MM.1S (cell line): ENCODE results near the gene SEPTIN5.

Experiments used
- DNase-seq: peaks from one replicate; pipeline ENCODE4 v3.0.0-alpha.2; 2015
- H2AFZ ChIP-seq: fragments of 300-600 bp; sonication (generic); 2 replicates; pipeline ENCODE4 v1.6.0; 2016; ENCODE audit warnings: antibody characterized with exemption, low read length
- H3F3A ChIP-seq: fragments of 300-600 bp; sonication (generic); 2 replicates; pipeline ENCODE4 v1.6.1; 2016; ENCODE audit warnings: mild to moderate bottlenecking, antibody characterized with exemption, low read length, moderate library complexity, mixed read lengths; ENCODE audit not compliant: insufficient read depth
- H3K27ac ChIP-seq: fragments of 300-600 bp; sonication (generic); 2 replicates; pipeline ENCODE4 v1.5.1; 2016; ENCODE audit warnings: mild to moderate bottlenecking, low read length
- H3K27me3 ChIP-seq: fragments of 300-600 bp; sonication (generic); replicated peaks from 2 replicates; pipeline ENCODE4 v1.6.0; 2016; ENCODE audit warnings: low read length; ENCODE audit not compliant: insufficient read depth
- H3K36me3 ChIP-seq: fragments of 300-600 bp; sonication (generic); replicated peaks from 2 replicates; pipeline ENCODE4 v1.6.1; 2016; ENCODE audit warnings: mild to moderate bottlenecking, low read length, mixed read lengths; ENCODE audit not compliant: insufficient read depth
- H3K4me1 ChIP-seq: fragments of 300-600 bp; sonication (generic); 2 replicates; pipeline ENCODE4 v1.6.1; 2016; ENCODE audit warnings: low read length, mixed read lengths
- H3K4me2 ChIP-seq: fragments of 300-600 bp; sonication (generic); 2 replicates; pipeline ENCODE4 v1.6.0; 2016; ENCODE audit warnings: low read depth, low read length
- H3K4me3 ChIP-seq: fragments of 300-600 bp; sonication (generic); 2 replicates; pipeline ENCODE4 v1.5.1; 2016; ENCODE audit warnings: low read length, mixed read lengths
- H3K79me2 ChIP-seq: fragments of 300-600 bp; sonication (generic); 2 replicates; pipeline ENCODE4 v1.6.1; 2016; ENCODE audit warnings: mixed run types, low read length, mixed read lengths
- H3K9ac ChIP-seq: fragments of 300-600 bp; sonication (generic); 2 replicates; pipeline ENCODE4 v1.6.1; 2016; ENCODE audit warnings: low read length, mixed read lengths
- H3K9me2 ChIP-seq: fragments of 300-600 bp; sonication (generic); replicated peaks from 2 replicates; pipeline ENCODE4 v1.6.1; 2016; ENCODE audit warnings: mild to moderate bottlenecking, low read length, mixed read lengths; ENCODE audit not compliant: insufficient read depth
- H3K9me3 ChIP-seq: fragments of 300-600 bp; sonication (generic); replicated peaks from 2 replicates; pipeline ENCODE4 v1.6.1; 2016; ENCODE audit warnings: mild to moderate bottlenecking, low read length, mixed read lengths; ENCODE audit not compliant: insufficient read depth
- H4K20me1 ChIP-seq: fragments of 300-600 bp; sonication (generic); 2 replicates; pipeline ENCODE4 v1.6.1; 2016; ENCODE audit warnings: mild to moderate bottlenecking, low read length, moderate library complexity, mixed read lengths; ENCODE audit not compliant: insufficient read depth
- EZH2 ChIP-seq: fragments of 300-600 bp; sonication (generic); optimal IDR thresholded peaks from 2 replicates; pipeline ENCODE3; 2017; ENCODE audit warnings: low read depth, mild to moderate bottlenecking, antibody characterized with exemption, low read length, mixed read lengths
- EZH2phosphoT487 ChIP-seq: fragments of 300-600 bp; sonication (generic); IDR thresholded peaks from 2 replicates; pipeline ENCODE4 v1.6.1; 2018; ENCODE audit warnings: antibody characterized with exemption, low read length
- TF ChIP-seq, protein P1 (sequence below): fragments of 300-600 bp; sonication (generic); IDR thresholded peaks from 2 replicates; pipeline ENCODE4 v1.5.1; 2016; ENCODE audit warnings: antibody characterized with exemption, low read length, mixed read lengths

Gene SEPTIN5

DNA sequence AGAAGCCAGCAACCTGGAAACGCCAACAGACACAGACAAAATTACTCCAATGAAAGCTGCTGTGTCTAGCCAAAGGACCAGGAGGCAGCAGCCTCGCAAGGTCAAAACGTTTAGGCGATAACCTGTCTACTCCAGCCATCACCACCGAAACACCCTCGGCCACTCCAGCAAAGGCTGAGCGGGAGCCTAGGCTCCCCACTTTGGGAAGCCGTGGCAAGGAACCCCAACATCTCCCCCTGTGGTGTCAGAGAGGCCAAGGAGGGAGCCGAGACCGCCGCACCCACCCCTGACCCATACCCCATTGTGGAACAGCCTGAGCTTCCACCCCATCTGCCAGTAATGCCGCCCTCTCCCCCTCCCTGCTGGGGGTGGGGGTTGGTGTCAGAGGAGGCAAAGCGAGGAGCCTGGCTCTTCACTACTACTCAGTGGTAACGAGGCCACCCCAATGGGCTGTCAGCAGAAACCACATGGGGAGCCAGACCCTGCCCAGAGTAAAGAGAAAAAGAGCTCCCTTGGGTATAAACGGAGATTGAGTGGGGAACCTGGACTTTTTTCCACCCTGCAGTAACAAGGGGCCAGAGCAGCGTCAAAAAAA is 33.9 kb upstream of the SEPTIN5 start:
- H3F3A ChIP-seq, result no peaks in the 10 kb centered on the region
- peaks cover 41% of the 10 kb centered on the region for H3K27me3 ChIP-seq
- H3K9me3 ChIP-seq, result no peaks in the 10 kb centered on the region
- no peak for DNase-seq
- no peaks in the 10 kb centered on the region for H3K36me3 ChIP-seq
- no peak overlapping the region for H2AFZ ChIP-seq
- no peaks in the 10 kb centered on the region for H3K79me2 ChIP-seq
- H3K4me2 ChIP-seq, result no peak overlapping the region
- TF ChIP-seq EZH2phosphoT487 (no peak), EZH2 (no peak)
- TF ChIP-seq, protein P1, sequence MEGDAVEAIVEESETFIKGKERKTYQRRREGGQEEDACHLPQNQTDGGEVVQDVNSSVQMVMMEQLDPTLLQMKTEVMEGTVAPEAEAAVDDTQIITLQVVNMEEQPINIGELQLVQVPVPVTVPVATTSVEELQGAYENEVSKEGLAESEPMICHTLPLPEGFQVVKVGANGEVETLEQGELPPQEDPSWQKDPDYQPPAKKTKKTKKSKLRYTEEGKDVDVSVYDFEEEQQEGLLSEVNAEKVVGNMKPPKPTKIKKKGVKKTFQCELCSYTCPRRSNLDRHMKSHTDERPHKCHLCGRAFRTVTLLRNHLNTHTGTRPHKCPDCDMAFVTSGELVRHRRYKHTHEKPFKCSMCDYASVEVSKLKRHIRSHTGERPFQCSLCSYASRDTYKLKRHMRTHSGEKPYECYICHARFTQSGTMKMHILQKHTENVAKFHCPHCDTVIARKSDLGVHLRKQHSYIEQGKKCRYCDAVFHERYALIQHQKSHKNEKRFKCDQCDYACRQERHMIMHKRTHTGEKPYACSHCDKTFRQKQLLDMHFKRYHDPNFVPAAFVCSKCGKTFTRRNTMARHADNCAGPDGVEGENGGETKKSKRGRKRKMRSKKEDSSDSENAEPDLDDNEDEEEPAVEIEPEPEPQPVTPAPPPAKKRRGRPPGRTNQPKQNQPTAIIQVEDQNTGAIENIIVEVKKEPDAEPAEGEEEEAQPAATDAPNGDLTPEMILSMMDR, result no peak
- no peaks in the 10 kb centered on the region for H4K20me1 ChIP-seq
- H3K4me3 ChIP-seq, result no peak overlapping the region
- H3K9me2 ChIP-seq, result no peaks in the 10 kb centered on the region
- H3K4me1 ChIP-seq, result no peaks in the 10 kb centered on the region
- no peak overlapping the region for H3K9ac ChIP-seq
- H3K27ac ChIP-seq, result no peak overlapping the region

DNA sequence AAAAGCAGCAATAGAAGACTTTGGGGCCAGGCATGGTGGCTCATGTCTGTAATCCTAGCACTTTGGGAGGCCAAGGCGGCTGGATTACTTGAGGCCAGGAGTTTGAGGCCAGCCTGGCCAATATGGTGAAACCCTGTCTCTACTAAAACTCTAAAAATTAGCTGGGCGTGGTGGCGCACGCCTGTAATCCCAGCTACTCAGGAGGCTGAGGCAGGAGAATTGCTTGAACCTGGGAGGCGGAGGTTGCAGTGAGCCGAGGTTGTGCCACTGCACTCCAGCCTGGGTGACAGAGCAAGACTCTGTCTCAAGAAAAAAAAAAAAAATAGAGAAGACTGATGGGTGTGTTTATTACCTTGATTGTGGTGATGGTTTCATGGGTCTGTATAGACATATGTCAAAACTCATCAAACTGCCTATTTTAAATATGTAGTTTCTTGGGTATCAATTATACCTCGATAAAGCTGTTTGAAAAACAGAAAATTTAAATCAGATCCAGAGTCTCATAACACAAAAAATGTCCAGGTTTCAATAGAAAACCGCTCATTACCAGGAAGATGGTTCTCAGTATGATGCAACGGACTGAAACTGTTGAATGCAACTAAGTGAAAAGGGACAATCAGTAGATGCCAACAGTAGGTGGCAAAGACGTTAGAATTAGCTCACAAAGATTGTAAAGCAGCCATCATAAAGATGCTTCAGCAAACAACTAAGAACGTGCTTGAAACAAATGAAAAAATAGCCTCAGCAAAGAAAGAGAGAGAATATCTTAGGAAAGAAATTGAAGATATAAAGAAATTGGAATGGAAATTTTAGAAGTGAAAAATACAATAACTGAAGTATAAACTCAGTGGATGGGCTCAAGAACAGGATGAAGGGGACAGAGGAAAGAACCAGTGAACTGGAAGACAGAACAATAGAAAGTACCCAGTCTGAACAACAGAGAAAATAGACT is 33.1 kb upstream of the SEPTIN5 start:
- H3K9me3 ChIP-seq, result no peaks in the 10 kb centered on the region
- no peak for DNase-seq
- peaks cover 44% of the 10 kb centered on the region for H3K27me3 ChIP-seq
- no peak for TF ChIP-seq EZH2
- no peak for TF ChIP-seq EZH2phosphoT487
- TF ChIP-seq, protein P1, result no peak
- no peak overlapping the region for H3K27ac ChIP-seq
- H3K9me2 ChIP-seq, result no peaks in the 10 kb centered on the region
- H2AFZ ChIP-seq, result no peak overlapping the region
- no peaks in the 10 kb centered on the region for H3F3A ChIP-seq
- no peaks in the 10 kb centered on the region for H3K79me2 ChIP-seq
- no peaks in the 10 kb centered on the region for H3K4me1 ChIP-seq
- H3K9ac ChIP-seq, result no peak overlapping the region
- H3K36me3 ChIP-seq, result no peaks in the 10 kb centered on the region
- no peak overlapping the region for H3K4me2 ChIP-seq
- H4K20me1 ChIP-seq, result no peaks in the 10 kb centered on the region
- no peak overlapping the region for H3K4me3 ChIP-seq

DNA sequence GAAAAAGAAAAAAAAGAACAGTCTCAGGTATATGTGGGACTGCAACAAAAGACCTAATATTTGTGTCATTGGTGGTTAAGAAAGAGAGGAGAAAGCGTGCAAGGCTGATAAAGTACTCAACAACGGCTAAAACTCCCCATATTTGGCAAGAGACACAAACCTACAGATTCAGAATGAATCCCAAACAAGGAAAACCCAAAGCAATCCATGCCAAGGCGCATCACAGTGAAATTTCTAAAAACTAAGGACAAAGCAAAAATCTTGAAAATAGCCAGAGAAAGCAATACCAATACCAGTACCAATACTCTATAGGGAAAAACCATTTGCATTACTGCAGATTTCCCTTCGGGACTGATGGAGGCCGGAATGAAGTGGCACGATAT is 32.4 kb upstream of the SEPTIN5 start:
- Histone ChIP-seq H3K9me2 (no peaks in the 10 kb centered on the region), H3K4me1 (no peaks in the 10 kb centered on the region), H4K20me1 (no peaks in the 10 kb centered on the region), H3K9me3 (no peaks in the 10 kb centered on the region), H3F3A (no peaks in the 10 kb centered on the region), H3K27me3 (peaks cover 50% of the 10 kb centered on the region), H3K9ac (no peak overlapping the region), H3K27ac (no peak overlapping the region), H3K36me3 (no peaks in the 10 kb centered on the region), H3K4me2 (no peak overlapping the region), H3K4me3 (no peak overlapping the region), H2AFZ (no peak overlapping the region), H3K79me2 (no peaks in the 10 kb centered on the region)
- DNase-seq, result no peak
- TF ChIP-seq EZH2 (no peak), EZH2phosphoT487 (no peak)
- TF ChIP-seq, protein P1, result no peak
